CMK (cell line): ENCODE measurements around the gene NT5C.

ENCODE experiments used
- DNase-seq: peaks from one replicate; pipeline ENCODE4 v3.0.0-alpha.2; 2010; ENCODE audit warnings: low read depth

Gene NT5C

DNA sequence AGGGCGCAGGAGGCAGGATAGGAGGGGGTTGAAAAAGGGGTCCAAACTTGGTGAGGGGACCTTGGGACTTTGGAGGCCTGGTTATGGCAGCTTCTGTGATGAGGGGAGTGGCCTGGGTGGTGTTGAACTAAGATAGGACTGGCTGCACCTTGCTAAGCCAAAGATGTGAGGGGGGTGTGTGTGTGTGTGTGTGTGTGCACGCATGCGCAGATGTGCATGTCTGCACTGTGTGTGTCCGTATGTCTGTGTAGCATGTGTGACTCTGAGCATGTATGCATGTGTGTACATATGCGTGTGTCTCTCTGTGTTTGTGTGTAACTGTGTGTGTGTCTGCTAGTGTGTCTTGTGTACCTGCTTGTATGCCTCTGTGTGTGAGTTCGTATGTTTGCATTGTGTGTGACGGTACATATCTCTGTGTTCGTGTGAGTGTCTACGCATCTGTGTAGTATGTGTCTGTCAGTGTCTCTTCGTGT lies 39.7 kb downstream of the NT5C start:
- DNase-seq, result no peak

DNA sequence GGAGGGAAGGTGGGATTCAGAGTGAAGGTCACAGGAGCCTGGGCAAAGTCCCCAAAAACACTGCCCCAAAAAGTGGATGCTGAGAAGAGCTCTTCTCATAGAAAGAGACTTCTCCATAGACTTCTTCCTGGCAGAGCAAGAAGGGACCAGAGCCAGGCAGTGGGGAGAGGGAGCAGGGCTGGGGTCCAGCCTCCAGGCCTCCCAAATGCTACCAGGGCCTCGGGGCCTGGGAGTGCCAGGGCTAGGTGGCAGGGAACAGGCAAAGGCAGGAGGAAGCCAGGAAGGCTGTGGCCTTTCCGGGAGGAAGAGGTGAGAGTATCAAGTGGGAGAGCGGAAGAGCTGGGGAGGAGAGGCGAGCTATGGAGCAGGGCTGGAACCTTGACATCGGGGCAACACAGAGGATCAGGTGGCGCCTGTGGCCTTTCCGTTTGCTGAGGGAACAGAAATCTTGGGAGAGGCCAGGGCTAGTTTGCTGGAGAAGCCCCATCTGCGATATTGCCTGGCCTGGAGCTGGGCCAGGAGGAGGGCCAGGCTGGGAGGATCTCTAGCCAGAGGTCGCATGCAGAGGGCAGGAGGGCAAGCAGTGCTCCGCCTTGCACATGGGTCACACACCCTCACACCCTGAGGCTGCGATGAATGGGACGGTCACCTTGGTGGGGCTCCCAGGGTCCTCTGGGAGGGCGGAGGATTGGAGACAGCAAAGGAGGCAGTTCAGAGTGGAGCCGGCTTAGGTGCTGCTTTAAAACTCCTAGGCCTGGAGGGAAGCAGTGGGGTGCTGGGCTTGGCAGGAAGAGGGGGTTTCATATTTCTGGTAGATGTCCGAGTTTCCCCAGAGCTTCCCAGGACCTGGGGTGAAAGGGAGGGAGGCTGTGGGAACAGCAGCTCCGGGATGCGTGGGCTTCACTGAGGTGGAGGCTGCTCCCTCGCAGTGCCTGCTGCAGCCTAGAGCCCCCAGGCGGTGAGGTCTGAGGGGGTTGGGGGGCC lies 40.4 kb downstream of the NT5C start:
- no peak for DNase-seq

DNA sequence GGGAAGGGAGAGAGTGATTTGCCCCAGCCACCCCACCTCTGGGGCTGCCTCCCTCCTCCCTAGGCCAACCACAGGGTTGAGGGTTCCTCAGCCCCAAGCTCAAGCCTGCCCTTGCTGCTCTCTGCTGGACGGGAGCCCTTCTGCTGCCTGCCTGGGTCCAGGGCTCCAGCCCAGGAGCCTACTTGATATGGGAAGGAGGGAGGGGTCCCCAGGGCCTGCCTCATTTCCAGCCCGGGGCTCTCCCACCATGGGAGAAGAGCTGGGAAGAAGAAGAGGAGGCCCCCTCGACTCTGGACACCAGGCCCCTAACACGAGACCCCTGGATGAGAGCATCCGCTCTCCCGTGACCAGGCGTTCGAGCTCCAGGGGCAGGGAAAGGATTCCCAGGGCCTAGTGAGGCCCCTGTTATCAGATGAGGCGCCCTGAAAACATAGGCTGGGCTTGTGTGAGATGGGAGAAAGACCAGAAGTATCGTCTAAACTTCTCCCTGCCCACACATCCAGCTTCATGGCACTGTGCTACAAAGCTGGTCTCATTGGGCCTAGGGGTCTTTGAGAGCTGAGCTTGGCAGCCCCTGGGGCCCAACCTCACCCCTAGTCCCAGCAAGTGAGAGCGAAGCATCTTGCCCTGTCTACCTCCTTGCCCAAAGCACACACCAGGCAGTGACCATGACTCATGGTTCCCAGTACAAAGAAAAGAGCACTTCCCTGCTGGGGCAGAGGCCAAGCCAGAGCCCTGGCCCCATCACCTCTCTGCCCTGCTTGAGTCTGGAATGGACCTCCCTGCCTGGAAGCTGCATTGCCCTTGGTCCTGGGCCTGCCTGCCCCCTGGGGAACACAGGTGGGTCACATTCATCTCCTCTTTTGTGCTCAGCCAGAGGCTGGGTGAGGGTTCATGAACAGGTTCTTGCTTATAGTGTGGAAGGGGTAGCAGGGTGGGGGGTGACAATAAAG lies 42.8 kb downstream of the NT5C start:
- no peak for DNase-seq

DNA sequence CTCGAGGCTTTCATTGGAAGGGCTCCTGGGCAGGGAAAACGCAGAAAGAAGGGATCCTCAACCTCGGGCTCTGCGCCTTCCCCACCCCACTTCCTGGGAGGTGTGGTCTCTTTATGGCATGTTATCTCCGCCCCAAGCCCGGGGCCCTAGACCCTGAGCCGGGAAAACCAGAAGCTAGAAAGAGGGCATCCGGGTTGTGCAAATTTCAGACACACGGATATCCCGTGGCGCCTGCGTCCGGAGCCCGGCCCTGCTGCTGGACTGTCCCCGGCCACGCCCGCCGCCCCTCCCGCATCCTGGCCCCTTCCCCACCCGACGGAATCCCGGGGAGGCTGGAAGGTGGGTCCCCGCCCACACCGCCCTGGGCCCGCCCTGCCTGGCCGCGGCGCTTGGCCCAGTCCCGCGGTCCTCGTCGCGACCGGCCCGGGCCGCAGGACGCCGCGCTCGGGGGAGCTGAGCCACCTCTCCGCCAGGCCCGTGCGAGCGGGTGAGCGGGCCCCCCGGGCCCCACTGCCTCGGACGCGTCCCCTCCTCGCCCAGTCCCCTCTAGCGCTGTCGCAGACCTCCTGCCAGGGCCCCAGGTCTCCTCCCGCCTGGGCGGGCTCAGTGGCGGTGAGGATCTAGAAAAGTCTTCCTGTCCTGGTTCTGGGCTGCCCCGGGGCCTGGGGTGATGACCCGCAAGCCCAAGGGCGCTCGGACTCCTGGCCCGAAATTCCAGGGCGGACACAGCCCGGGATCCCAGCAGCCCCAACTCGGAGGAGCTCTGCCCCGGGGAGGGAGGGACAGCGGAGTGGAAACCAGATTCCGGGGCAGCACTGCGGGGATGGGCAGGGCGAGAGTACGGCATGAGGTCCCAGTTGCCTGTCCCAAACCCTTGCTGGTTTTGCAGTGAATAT lies 43.7 kb downstream of the NT5C start, which contains the start of gene SLC16A5:
Gene SLC16A5 (plus strand): TSS at position 397 of the 896 bp plus-strand sequence. CDS start 5,683 bp downstream, outside the sequence.
- peak; percentile 86 for DNase-seq

- no peak for DNase-seq
These were observed 44.4 kb downstream of the NT5C start for GRCh38 chr17:75087182-75087557.

GRCh38 chr17:75086496-75087181 lies 44.9 kb downstream of the NT5C start:
- DNase-seq, result no peak

DNA sequence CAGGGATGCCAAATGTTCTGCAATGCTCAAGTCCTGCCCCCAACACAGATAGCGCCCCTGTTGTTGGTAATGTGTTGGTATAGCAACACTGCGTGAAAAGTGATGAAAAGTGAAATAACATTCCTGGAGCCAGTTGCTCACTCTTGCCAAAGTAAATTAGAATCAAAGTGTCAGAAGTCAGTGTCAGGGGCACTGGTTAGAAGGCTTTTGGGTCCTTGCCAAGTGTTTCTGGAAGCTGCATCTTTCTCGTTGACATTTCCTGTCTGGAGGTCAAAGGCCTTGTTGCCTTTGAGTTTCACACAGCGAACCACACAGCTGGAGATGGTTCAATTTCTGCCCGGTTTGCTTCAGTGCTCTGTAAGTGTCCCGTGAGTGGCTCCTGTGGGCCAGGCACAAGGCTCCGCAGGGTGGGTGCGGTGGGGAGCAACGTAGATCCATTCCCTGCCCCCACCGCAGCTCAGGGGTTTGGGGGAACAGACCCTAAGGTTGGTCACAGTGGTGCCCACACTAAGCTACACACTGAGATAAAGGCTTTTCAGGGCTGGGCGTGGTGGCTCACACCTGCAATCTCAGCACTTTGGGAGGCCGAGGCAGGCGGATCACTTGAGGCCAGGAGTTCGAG lies 47.4 kb downstream of the NT5C start:
- no peak for DNase-seq

- no peak for DNase-seq
These were observed 48.9 kb downstream of the NT5C start for GRCh38 chr17:75082683-75083082.

DNA sequence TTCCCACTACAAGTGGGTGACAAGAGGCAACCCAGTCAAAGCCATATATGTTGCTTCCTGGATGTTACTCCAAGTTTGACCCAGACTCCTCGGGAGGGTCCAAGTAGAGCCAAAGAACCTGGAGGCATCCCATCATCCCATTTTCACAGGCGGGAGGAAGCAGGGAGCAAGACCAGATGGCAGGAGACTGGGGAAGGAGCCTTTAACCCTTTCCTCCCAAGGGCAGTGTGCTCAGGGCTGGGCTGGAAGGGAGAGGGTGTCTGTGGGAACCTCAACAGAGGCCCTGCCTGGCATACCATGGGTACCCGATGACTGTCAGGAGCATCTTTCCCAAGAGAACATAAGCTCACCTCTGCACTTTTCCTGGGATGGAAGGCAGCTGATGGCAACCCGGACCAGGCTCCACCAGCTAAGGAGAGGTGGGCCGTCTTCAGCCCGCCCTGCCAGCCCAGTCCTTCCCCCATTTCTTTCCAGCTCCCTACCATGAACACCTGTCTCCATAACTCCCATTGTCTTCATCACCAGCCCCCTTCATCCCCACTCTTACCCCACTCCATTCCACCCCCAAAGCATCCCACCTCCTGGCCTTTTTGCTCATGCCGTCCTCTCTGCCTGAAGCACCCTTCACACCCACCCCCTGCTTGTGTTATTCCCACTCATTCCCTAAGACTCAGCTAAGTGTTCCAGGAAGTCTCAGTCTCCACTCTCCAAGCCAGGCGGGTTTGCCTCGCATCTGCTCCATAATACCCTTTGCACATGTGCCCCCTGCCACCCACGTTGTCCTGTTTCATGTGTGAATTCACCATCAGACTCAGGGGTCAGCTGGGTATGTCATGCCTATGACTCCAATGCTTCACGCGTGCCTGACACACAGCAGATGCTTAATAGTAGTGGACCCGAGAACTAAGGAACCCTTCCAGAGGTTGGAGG lies 49.7 kb downstream of the NT5C start:
- DNase-seq, result no peak
